EL (cell line): Measurements from ENCODE around the gene ERC1.
A peak's percentile ranks its signal among the peaks of the same experiment; 100 is the strongest.
"Not testable (repeated sequence)": the region's sequence is repeated elsewhere in the genome, so short reads cannot be mapped to it uniquely, and the experiment has no call there.

Source experiments
- DNase-seq: peaks from one replicate; pipeline ENCODE4 v3.0.0-alpha.2; 2016

ERC1 gene

DNA sequence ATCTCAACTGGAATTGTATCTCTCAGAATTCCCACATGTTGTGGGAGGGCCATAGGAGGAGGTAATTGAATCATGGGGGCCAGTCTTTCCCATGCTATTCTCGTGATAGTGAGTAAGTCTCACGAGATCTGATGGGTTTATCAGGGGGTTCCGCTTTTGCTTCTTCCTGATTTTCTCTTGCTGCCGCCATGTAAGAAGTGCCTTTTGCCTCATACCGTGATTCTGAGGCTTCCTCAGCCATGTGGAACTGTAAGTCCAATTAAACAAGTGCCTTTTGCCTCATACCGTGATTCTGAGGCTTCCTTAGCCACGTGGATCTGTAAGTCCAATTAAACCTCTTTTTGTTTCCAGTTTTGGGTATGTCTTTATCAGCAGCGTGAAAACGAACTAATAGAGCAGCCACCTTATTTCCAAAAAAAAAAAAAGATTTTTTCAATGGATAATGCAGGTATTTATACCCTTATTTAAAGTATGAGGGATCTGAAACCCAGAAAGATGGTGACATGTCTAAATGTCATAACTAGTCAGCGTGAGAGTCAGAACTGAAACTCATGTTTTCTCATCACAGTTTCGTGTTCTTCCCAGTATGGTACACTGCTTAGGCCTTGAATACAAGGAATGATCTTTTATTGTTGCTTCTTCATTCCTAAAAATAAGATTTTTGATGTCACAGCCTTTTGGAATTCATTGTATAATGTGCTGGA lies 89.6 kb downstream of the ERC1 start:
- DNase-seq = no peak

DNA sequence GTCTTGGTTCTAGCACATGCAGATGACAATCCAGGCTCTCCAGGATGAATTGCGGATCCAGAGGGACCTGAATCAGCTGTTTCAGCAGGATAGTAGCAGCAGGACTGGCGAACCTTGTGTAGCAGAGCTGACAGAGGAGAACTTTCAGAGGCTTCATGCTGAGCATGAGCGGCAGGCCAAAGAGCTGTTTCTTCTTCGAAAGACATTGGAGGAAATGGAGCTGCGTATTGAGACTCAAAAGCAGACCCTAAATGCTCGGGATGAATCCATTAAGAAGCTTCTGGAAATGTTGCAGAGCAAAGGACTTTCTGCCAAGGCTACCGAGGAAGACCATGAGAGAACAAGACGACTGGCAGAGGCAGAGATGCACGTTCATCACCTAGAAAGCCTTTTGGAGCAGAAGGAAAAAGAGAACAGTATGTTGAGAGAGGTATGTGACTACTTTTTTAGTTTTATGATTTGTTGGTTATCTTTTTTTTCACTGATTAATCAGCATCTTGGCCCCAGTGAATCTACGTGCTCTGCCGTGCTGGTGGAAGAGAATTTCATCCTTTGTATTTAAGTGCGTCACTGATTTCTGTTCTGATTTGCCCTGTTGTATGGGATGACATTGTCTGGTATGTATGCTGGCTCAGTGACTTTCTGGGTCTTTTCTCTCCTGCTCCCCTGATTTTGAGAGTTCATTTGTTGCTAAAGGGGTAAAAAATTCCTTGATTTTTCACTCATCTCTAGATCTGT lies 92.3 kb downstream of the ERC1 start:
- no peak for DNase-seq

DNA sequence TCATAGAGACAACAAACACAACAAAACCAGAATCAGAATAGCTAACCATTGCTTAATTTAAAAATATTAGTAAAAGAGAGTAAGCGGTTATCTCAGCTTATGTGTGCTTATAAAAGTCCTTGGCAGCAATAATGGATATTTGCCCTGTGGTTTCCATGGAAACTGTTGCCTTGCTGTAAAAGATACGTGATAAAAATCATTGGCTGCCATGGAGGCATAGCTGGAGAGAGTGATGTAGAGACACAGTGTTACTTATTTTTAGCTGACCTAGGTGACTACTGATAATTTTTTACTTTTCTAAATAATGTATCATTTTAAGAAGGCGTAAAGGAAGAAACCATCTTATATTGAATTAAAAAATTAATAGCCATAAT lies 92.9 kb downstream of the ERC1 start:
- peak; percentile 33 for DNase-seq

DNA sequence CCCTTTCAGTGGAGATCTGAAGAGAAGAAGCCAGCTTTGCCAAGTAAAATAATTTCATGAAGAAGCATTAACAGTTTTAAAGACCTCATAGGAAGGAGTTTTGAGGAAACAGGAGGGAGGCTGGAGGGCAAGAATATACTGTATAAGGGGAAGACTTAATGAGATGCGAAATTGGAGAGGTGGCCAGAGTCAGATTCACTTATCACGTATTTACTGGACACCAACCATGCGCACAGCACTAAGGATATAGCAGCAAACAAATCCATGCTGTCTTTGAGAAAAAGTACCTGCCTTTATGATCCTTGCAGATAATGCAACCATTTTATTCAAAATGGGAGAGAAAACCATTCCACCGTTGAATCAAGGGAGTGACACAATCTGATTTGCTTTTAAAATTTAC lies 100.3 kb downstream of the ERC1 start:
- DNase-seq = no peak

DNA sequence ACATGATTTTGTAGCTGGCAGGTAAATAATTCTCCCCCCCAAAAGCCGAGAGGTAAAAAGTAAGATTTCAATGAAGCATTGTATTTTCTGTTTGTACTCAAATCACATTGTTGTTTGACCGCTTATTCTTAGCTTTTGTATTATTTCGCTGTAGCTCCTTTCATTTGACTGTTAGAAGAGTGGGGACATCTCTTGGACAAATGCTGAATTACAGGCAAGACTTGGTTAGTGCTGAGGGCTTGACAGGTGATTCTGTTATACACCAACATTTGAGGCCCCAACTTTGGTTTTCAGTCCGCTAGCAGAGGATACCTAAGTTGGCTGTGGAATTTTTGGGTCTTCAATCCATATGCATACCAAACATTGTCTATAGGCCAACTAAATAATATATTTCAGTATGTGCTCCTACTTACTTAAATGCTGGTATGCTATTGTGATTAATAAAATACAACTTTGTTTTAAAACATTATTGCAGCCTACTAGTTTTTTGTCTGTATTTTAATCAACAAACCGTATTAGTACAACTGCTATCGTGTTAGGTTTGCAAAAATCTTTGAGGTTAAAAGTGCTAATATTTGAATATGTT lies 102.2 kb downstream of the ERC1 start:
- peak; percentile 63 for DNase-seq

DNA sequence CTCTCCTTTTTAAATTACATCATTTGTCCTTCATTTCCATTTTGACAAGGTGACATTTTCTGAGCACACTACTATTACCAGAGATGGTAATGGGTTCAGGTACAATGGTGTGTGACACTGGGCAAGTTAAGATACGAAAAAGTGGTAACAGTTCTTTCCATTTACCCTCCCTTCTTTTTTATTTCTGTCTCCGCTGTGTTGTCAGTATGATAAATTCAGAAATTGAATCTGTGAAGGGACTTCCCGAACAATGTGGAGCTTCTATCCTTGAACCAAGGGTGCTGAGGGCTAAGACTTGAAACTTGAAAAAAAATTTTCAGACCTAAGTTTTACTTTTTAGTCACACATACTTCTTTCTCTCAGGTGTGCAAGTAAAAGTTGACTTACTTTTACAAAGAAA lies 103.7 kb downstream of the ERC1 start:
- no peak for DNase-seq

DNA sequence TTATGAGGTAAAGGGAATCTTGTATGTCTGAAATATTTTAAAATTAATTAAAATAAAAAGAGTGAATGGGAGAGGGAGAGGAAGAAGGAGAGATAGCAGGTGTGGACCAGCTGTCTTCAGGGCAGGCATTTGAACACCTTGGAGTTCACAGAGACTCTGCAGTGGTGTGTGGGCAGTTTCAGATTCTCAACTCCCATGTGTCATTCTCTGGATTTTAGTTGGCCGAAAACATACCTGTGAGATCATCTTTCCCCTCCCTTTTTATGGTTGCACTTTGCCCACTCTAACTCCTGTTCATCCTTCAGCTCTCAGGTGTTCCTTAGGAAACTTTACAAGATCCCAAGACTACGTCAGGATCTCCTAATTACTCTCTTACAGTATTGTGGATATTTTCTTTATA lies 108.1 kb downstream of the ERC1 start:
- no peak for DNase-seq

DNA sequence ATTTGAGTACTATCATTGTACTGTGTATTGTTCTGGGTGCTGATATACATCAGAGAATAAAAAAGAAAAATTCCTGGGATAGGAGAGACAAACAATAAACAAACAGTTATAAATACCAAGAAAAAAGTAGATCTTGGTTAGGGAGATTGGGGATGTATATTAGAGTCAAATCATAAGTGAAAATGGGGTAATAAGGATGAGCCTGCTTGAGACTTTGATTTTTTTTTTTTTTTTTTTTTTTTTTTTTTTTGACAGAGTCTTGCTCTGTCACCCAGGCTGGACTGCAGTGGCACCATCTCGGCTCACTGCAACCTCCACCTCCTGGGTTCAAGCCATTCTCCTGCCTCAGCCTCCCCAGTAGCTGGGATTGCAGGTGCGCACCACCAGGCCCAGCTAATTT lies 108.6 kb downstream of the ERC1 start:
- DNase-seq = not testable (repeated sequence)

DNA sequence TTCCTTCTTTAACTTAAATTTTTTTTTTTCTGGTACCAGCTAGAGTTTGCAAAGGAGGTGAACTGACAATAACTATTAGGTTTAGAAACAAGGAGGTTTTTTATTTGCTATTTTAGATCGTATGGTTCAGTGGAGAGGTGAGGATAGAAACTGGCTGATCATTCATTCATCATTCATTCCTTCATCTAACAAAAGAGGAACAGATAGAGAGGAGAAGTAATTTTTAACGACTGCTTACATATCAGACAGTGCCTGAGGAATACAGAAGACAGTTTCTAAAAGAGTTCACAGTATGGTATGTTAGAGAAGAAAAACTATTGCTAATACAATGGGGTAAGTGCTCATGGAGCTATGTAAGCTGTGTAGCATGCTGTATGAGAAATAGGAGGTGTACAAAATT lies 111.1 kb downstream of the ERC1 start:
- DNase-seq = no peak

DNA sequence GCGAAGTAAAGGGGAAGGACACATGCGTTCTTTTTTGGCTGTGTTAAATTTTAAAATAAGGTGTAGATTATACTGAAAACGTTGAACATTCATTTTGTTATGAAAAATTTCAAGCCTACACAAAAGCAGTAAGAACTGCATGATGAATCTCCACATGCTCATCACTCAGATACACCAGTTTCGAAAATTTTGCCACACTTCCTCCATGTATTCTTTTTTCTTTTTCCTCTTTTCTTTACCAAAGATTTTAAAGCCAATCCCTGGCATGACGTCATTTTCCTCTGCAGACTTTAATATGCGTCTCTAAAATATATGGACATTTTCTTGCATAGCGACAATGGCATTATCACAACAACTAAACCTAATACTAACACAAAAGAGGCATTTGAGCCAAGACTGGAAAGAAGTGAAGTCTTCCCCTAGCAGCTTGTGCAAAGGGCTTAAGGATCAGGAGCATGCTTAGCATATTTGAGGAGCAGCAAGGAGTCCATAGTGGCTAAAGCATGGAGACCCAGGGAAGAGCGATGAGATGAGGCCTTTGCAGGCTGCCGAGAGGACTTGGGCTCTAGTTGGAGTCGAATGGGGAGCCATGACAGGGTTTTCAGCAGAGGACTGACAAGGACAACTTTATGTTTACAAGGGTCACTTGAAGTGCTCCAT lies 111.9 kb downstream of the ERC1 start:
- no peak for DNase-seq

DNA sequence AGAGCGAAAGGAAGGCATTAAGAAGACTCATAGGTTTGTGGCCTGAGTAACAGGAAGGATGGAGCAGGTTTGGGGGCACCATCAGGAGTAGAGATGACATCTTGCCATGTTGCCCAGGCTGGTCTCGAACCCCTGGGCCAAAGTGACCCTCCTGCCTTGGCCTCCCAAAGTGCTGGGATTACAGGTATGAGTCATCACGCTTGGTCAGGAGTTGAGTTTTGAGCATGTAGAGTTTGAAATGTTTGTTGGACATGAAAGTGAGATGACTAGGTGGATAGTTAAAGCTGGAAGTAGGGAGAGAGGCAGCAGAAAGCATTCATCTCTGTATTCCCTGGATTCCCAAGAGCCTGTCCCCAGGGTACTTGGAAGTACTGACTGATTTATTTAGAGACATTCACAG lies 112.6 kb downstream of the ERC1 start:
- DNase-seq = peak; percentile 10

DNA sequence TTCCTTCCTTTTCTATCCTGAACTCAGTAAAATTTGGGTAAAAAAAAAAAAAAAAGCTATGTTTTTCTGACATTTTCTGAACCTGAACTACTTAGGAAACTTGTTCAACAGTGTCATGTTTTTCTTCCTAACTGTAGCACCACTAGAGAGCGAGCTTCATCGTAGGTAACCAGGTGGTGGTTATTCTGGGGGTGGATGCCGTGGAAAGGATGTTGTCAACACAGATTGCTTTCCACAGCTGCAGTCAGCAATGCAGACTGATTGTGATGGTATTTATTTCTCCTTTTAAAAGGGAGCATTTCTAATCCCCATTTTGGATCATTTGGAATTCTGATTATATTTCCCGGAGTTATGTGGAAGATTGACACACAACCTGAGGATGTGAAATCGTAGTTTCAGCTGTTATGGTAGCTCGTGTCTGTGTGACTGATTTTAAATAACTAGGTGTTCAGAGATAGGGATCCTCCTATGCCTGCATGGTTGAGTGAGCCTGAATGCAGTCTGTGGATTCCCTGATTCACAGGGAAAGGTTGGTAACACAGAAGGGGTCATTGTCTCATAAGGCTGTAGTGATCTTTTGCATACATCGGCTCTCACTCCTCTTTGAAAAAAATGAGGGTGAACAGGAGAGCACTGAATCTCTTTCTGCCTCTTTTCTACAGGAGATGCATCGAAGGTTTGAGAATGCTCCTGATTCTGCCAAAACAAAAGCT lies 113.2 kb downstream of the ERC1 start:
- no peak for DNase-seq

DNA sequence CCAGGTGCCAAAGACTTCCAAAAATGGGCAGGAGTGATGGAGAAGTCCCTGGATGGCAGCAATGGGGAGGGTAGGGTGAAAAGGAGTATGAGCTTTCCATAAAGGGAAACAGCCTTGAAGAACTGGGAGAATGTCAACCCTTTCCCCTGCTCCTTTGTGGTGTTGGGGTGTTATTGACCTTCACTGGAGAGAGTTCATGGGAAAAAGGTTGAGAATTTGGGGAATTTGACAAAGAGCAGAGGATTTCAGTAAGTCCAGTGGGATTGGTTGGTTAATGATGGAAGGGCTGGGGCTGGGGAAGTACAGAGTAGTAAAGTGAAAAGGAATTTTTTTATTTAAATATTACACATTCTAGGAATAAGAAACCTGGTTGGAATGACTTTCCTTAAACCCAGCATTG lies 116.6 kb downstream of the ERC1 start:
- DNase-seq = peak; percentile 34

DNA sequence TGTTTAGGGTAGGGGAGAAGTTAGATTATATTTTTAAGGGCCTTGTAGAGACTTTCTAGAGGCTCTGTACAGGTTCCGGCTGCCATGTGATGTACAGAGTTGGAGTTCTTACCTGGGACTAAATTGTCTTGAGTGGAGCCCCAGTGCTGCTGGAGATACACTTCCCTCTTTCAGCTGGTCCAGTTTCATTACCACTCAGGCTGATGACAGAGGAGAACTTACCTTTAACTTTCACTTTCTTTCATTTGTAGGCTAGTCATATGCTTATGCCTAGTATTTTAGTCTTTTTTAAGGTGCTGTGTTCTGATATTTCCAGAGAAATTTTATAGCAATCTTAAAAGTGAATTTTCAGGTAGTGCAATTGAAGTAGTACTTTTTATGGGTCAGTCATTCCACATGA lies 117.3 kb downstream of the ERC1 start:
- DNase-seq = no peak

DNA sequence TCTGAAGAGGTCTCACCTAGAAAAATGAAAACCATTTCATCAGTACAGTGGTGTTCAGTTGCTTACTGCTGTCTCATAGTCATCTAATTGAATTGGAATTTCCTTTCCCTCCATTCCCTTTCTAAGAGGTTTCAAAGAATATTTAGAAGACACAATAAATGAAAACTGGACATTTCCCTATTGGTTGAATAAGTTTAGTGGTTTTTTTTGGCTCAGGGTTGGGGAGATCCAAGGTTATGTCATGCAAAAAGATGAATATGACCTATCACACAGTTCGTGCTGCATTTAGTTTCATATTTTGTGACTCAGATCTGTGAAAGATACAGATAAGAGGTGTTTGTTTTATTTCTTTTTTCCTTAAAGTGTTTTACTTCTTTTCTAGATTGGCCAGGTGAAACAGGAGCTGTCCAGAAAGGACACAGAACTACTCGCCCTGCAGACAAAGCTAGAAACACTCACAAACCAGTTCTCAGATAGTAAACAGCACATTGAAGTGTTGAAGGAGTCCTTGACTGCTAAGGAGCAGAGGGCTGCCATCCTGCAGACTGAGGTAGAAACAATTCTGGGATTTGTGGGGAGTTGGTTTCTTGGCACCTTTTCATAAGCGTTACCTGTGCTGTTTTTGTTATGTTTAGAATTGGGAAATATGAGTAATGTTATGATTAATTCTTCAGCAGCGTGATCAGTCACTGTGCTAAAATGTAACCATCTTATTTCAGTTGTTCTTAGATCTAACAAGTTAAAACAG lies 124.6 kb downstream of the ERC1 start:
- DNase-seq = peak; percentile 89

DNA sequence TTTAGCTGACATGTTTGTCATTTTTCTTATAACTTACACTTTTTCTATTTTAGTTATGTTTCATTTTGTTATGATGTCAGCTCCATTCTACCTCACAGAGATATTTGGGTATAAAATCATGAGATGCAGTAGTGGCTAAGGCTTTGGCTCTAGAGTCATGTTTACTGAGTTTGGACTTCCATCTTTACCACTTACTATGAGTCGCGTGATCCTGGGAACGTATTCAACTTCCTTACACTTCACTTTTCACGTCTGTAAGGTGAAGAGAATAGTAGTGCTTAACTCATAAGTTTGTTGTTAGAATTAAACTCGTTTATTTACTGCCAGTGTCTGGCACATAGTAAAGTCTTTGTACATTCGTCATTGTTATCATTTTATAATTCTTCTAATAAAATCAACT lies 126.3 kb downstream of the ERC1 start:
- peak; percentile 25 for DNase-seq

DNA sequence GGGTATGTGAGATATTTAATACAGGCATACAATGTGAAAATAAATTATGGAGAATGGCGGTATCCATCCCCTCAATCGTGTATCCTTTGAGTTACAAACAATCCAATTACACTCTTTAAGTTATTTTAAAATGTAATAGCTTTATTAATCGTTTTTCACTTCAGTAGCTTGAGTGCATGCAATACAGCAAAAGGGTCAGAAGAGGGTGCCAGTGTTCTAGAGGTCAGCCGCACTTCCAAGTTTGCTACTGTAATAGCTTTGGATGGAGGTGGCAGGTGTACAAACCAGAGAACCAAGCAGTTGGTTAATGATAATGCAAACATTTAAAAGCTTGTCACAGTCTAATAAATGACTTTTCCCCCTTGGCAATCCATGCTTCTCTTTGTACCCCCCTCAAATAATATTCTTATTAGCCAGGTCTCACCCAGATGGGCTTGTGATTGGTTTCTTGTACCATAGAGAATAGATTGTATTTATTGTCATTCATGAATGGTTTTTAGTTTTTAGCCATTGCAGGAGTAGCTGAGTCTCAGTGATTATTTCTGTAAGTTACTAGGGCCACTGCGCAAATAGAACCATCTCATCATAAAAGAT lies 127.0 kb downstream of the ERC1 start:
- DNase-seq = peak; percentile 68

DNA sequence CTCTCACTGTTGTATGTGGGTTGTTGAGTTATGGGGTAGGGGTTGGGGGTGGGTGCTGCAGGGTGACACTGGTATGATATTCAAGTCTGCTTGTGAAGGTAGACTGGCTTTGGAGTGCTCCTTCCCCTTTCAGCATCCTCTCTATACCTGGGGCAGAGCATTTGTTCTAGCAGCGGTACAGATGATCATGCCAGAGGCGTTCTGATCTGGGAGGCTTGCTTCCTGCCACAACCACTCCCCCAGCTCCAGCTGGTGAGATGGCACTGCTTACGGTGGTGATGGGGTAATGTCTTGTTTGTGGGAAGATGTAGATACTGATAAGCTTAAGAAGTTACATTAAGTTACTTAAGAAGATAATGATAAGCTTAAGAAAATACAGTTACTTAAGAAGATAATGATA lies 131.8 kb downstream of the ERC1 start:
- DNase-seq = peak; percentile 5

DNA sequence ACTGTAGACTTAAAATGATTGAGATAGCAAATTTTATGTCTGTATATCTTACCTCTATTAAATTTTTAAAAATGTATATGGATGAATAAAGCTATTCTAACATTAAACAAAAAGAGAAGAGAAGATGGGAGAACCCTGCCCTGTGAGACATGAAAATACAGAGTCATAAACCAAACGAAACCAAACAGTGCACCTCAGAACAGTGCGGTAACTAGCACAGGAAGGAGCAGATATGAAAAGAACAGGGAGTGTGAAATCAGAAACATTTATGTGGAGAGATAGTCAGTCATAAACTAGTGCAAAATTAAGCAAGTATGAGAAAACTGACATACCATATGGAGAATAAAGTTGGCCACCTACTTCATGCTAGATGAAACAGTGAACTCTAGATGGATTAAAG lies 135.1 kb downstream of the ERC1 start:
- DNase-seq = no peak

DNA sequence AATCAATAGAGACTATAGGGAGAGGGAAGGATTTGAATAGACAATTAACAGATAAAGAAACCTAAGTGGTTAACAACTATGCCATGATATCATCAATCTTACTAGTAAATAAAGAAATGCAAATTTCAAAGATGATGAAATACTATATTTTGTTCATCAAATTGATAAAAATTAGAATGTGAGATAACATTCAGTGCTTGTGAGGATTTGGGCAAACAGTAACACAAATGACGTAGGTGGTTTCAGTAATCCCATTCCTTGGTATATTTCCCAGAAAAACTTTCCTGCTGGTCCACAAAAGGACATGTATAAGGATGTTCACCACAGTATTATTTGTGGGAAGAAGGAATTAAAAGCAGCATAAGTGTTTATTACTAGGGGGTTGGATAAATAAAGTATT lies 136.0 kb downstream of the ERC1 start:
- DNase-seq = no peak

DNA sequence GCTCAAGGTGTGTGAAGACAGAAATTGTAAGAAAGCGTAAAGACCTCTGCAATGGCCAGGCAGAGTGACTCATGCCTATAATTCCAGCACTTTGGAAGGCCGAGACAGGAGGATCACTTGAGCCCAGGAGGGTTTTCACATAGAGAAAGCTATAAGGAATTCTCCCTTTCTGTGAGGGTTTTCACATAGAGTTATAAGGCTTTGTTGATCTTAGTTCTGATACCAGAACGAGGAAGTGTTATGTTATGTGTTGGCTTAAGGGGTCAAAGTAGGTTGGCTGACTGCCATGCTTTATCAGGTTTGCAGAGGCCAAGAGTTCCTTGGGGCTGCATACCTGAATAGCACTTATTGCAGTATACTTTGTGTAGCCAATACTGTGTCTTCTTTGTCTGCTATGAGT lies 139.1 kb downstream of the ERC1 start:
- peak; percentile 7 for DNase-seq

DNA sequence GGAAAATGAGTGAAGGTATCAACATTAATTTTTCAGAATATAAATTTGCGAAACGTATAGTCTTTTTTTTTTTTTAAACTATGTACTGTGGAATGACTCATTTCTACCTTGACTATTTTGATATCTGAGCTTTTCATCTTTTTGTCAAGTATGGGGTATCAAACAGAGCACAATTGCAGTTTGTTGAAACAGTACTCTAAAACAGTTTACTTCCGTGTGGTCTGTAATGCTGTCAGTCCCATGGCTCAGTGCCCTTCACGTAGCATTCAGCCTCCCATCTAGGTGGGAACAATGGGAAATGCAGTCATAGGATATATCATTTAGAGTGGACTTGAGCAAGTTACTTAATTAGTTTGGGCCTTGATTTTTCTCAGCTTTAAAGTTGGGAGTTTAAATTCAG lies 139.5 kb downstream of the ERC1 start:
- no peak for DNase-seq
